Midbrain (tissue), 1 donor: ENCODE measurements around the gene JMJD4.

Experiments used
- DNase-seq: peaks from one replicate; lab custom pipeline; 2025; lab: John Stamatoyannopoulos, UW

JMJD4 gene

GRCh38 chr1:227734856-227735538 lies at the start of gene JMJD4, which contains the start of gene SNAP47:
TSS of gene JMJD4 (minus strand) at chr1:227735302. CDS start at chr1:227735273, 29 bp downstream.
TSS of gene SNAP47 (plus strand) at chr1:227735435. CDS start at chr1:227747737, 12,302 bp downstream.
- DNase-seq: peak; percentile 88

- DNase-seq: no peak
Measured at GRCh38 chr1:227782226-227782625, 47.1 kb upstream of the JMJD4 start.

GRCh38 chr1:227781314-227781930 lies 46.3 kb upstream of the JMJD4 start:
- DNase-seq: no peak

GRCh38 chr1:227780101-227781044 lies 45.3 kb upstream of the JMJD4 start:
- DNase-seq: no peak

GRCh38 chr1:227779685-227780084 lies 44.6 kb upstream of the JMJD4 start:
- no peak for DNase-seq

GRCh38 chr1:227779021-227779441 lies 43.9 kb upstream of the JMJD4 start:
- DNase-seq: no peak

GRCh38 chr1:227778401-227778947 lies 43.4 kb upstream of the JMJD4 start:
- DNase-seq: no peak

GRCh38 chr1:227777646-227778045 lies 42.5 kb upstream of the JMJD4 start:
- no peak for DNase-seq

- DNase-seq: no peak
Measured at GRCh38 chr1:227777156-227777555, 42.1 kb upstream of the JMJD4 start.

- DNase-seq: no peak
Measured at GRCh38 chr1:227776331-227776771, 41.2 kb upstream of the JMJD4 start.

- no peak for DNase-seq
Measured at GRCh38 chr1:227775841-227776240, 40.7 kb upstream of the JMJD4 start.

GRCh38 chr1:227774821-227775661 lies 39.9 kb upstream of the JMJD4 start:
- DNase-seq: no peak

- DNase-seq: no peak
Measured at GRCh38 chr1:227774051-227774731, 39.1 kb upstream of the JMJD4 start.

GRCh38 chr1:227773558-227773957 lies 38.5 kb upstream of the JMJD4 start:
- DNase-seq: no peak

GRCh38 chr1:227771771-227772170 lies 36.7 kb upstream of the JMJD4 start:
- DNase-seq: no peak

- DNase-seq: no peak
Measured at GRCh38 chr1:227771326-227771725, 36.2 kb upstream of the JMJD4 start.

GRCh38 chr1:227770812-227771211 lies 35.7 kb upstream of the JMJD4 start:
- no peak for DNase-seq

GRCh38 chr1:227769936-227770494 lies 34.9 kb upstream of the JMJD4 start:
- DNase-seq: no peak

- DNase-seq: no peak
Measured at GRCh38 chr1:227769047-227769935, 34.2 kb upstream of the JMJD4 start.
